RWPE2 (cell line): ENCODE results near the gene AGBL5.

Source experiments
- ATAC-seq: fragments of 200-7000 bp; cut with Tn5 transposase; 3 replicates; pipeline ENCODE4 v1.9.1; 2021; ENCODE audit warnings: low read depth
- DNase-seq: peaks from one replicate; pipeline ENCODE4 v3.0.0-alpha.2; 2020; ENCODE audit warnings: low spot score
- H3K27ac ChIP-seq: fragments of 450-650 bp; 2 replicates; pipeline ENCODE4 v1.5.1; 2017; ENCODE audit warnings: mild to moderate bottlenecking; ENCODE audit not compliant: poor library complexity, severe bottlenecking
- H3K27me3 ChIP-seq: fragments of 250-450 bp; sonication (Bioruptor Pico); 2 replicates; pipeline ENCODE4 v1.5.1; 2021; ENCODE audit warnings: mild to moderate bottlenecking, moderate library complexity; ENCODE audit not compliant: insufficient read depth, poor library complexity, severe bottlenecking
- H3K36me3 ChIP-seq: fragments of 250-450 bp; sonication (Bioruptor Pico); 2 replicates; pipeline ENCODE4 v1.5.1; 2020; ENCODE audit warnings: low read depth, mild to moderate bottlenecking, moderate library complexity
- H3K4me1 ChIP-seq: fragments of 250-450 bp; sonication (Bioruptor Pico); 2 replicates; pipeline ENCODE4 v1.5.1; 2021; ENCODE audit warnings: mild to moderate bottlenecking, moderate library complexity; ENCODE audit not compliant: insufficient read depth, poor library complexity, severe bottlenecking
- H3K4me3 ChIP-seq: fragments of 250-450 bp; sonication (Bioruptor Pico); 2 replicates; pipeline ENCODE4 v1.5.1; 2021; ENCODE audit warnings: mild to moderate bottlenecking, moderate library complexity; ENCODE audit not compliant: severe bottlenecking
- H3K9me3 ChIP-seq: fragments of 250-450 bp; sonication (Bioruptor Pico); 2 replicates; pipeline ENCODE4 v1.5.1; 2021; ENCODE audit warnings: mild to moderate bottlenecking, moderate library complexity; ENCODE audit not compliant: severe bottlenecking
- TF ChIP-seq, protein P1 (sequence below): fragments of 450-650 bp; IDR thresholded peaks from one replicate; pipeline ENCODE4 v1.5.1; 2017; ENCODE audit warnings: mild to moderate bottlenecking, moderate library complexity; ENCODE audit not compliant: poor library complexity, severe bottlenecking

The AGBL5 gene

DNA sequence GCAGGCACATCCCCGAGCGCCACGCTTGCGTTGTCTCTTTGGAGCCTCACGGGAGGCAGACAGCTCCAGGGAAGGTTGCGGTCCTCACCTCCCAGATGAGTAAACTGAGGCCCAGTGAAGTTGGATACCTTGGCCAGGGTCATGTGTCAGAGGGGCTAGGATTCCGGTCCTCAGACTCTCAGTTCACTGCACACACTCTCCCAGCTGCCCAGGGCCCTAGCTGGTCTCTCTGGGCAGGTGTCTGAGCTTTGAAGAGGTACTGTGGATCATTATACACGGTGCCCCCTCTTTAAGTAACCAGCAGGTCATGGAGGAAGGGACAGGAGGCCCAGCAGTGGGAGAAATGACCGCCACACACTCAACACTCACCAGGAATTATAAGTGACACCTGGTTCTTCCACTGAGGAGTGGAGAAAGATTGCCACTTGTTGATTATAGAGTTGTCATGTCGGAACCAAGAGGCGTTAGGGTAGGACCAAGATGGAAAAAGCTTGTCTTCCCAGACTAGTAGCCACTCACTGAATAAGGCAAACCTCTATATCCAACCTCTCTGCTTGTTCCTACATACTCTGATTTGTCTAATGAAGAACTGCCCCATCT, 18.1 kb upstream of the AGBL5 start:
- DNase-seq (no peak), ATAC-seq (no peak)
- TF ChIP-seq, protein P1, sequence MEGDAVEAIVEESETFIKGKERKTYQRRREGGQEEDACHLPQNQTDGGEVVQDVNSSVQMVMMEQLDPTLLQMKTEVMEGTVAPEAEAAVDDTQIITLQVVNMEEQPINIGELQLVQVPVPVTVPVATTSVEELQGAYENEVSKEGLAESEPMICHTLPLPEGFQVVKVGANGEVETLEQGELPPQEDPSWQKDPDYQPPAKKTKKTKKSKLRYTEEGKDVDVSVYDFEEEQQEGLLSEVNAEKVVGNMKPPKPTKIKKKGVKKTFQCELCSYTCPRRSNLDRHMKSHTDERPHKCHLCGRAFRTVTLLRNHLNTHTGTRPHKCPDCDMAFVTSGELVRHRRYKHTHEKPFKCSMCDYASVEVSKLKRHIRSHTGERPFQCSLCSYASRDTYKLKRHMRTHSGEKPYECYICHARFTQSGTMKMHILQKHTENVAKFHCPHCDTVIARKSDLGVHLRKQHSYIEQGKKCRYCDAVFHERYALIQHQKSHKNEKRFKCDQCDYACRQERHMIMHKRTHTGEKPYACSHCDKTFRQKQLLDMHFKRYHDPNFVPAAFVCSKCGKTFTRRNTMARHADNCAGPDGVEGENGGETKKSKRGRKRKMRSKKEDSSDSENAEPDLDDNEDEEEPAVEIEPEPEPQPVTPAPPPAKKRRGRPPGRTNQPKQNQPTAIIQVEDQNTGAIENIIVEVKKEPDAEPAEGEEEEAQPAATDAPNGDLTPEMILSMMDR, result no peak
- peak overlapping the region; percentile 74 for H3K4me3 ChIP-seq
- H3K4me1 ChIP-seq, result no peaks in the 10 kb centered on the region
- no peaks in the 10 kb centered on the region for H3K27me3 ChIP-seq
- H3K9me3 ChIP-seq, result no peaks in the 10 kb centered on the region
- H3K36me3 ChIP-seq, result peaks cover 64% of the 10 kb centered on the region
- H3K27ac ChIP-seq, result peak overlapping the region; percentile 37

DNA sequence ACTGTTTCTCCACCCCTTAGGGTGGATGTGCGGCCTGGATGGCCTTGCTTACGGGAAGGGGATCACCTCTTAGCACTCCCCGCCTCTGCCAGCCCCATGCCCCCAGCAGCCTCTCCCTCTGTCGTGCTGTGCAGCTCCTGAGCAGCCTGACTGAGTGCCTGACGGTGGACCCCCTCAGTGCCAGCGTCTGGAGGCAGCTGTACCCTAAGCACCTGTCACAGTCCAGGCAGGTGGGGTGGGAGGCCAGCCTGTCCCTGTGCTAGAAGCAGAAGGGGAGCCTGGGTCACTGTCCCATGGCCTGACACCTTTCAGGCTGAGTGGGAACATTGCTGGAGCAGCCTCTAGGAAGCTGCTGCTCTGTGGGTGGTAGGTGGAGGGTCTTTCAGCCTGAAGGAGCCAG, 13.5 kb upstream of the AGBL5 start:
- H3K4me3 ChIP-seq, result no peak overlapping the region
- H3K27me3 ChIP-seq, result no peaks in the 10 kb centered on the region
- no peaks in the 10 kb centered on the region for H3K9me3 ChIP-seq
- TF ChIP-seq, protein P1, result no peak
- H3K4me1 ChIP-seq, result no peaks in the 10 kb centered on the region
- peaks cover 86% of the 10 kb centered on the region for H3K36me3 ChIP-seq
- no peak overlapping the region for H3K27ac ChIP-seq
- DNase-seq, result no peak
- no peak for ATAC-seq

GRCh38 chr2:27038631-27039339, 12.7 kb upstream of the AGBL5 start:
- peaks cover 86% of the 10 kb centered on the region for H3K36me3 ChIP-seq
- H3K9me3 ChIP-seq, result no peaks in the 10 kb centered on the region

DNA sequence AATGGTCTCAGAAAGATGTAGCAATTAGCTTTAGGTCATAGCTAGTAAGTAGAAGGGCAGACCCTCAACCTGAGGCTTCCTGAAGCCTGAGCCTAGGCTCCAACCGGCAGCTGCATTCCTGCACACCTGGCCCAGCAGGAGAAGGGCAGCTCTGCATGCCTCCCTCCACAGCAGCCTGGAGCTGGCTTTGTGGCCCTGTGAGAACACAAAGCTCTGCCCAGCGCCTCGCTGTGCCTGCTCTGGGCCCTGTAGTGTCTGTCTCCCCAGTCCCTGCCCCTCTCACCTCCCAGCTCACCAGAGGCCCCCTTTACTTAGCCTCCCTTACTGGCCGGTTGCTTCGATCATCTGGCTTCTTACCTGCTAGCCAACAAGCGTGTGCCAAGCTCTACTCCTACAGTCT, 12.0 kb upstream of the AGBL5 start:
- H3K27me3 ChIP-seq, result no peaks in the 10 kb centered on the region
- H3K9me3 ChIP-seq, result no peaks in the 10 kb centered on the region
- TF ChIP-seq, protein P1, result no peak
- no peak for DNase-seq
- no peak overlapping the region for H3K4me3 ChIP-seq
- H3K4me1 ChIP-seq, result no peaks in the 10 kb centered on the region
- peaks cover 82% of the 10 kb centered on the region for H3K36me3 ChIP-seq
- no peak for ATAC-seq
- H3K27ac ChIP-seq, result no peak overlapping the region

More at GRCh38 chr2:27038631-27039339, 12.7 kb upstream of the AGBL5 start:
- Histone ChIP-seq H3K4me3 (no peak overlapping the region), H3K27ac (no peak overlapping the region), H3K27me3 (no peaks in the 10 kb centered on the region), H3K4me1 (no peaks in the 10 kb centered on the region)
- DNase-seq (no peak), ATAC-seq (no peak)
- TF ChIP-seq, protein P1, result no peak

DNA sequence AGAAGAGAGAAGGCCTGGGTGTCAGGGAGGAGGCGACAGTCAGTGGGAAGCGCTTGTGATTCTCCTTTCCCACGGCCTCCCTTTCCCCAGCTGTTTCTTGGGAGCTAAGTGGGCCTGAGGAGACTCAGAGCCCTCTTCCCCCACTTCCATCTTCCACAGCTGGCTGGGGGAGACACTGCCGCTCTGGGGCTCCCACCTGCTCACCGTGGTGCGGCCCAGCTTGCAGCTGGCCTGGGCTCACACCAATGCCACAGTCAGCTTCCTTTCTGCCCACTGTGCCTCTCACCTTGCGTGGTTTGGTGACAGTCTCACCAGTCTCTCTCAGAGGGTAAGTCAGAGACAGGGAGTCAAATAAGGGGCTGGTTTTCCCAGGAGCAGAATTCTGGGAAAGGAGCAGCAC, 11.6 kb upstream of the AGBL5 start:
- Histone ChIP-seq H3K36me3 (peaks cover 79% of the 10 kb centered on the region), H3K4me3 (no peak overlapping the region), H3K27me3 (no peaks in the 10 kb centered on the region), H3K4me1 (no peaks in the 10 kb centered on the region), H3K9me3 (no peaks in the 10 kb centered on the region), H3K27ac (no peak overlapping the region)
- no peak for DNase-seq
- TF ChIP-seq, protein P1, result no peak
- no peak for ATAC-seq
